CD4-positive, alpha-beta T cell treated with Interleukin-6 at 100 ng/mL for 8 hours (primary cell): ENCODE measurements around the gene PCSK1N.
"Not testable (repeated sequence)": the region's sequence is repeated elsewhere in the genome, so short reads cannot be mapped to it uniquely, and the experiment has no call there.

Source experiments
- DNase-seq: peaks from one replicate; pipeline ENCODE4 v3.0.0-alpha.2; 2020; ENCODE audit warnings: mixed read lengths, low spot score

The PCSK1N gene

GRCh38 chrX:48835524-48836329 lies at the start of gene PCSK1N:
Gene PCSK1N, minus strand, starts transcription at chrX:48835610. Its CDS starts 78 bp downstream, at chrX:48835532.
- peak; percentile 24 for DNase-seq

- DNase-seq, result no peak
These were observed 48.3 kb upstream of the PCSK1N start for GRCh38 chrX:48883729-48884128.

- not testable (repeated sequence) for DNase-seq
These were observed 41.5 kb upstream of the PCSK1N start for GRCh38 chrX:48876944-48877343.

GRCh38 chrX:48872017-48872416 lies 36.6 kb upstream of the PCSK1N start:
- DNase-seq, result not testable (repeated sequence)

- no peak for DNase-seq
These were observed 28.8 kb upstream of the PCSK1N start for GRCh38 chrX:48864210-48864609.

GRCh38 chrX:48854898-48855297 lies 19.5 kb upstream of the PCSK1N start:
- DNase-seq, result no peak

- not testable (repeated sequence) for DNase-seq
These were observed 18.9 kb upstream of the PCSK1N start for GRCh38 chrX:48854121-48854804.

GRCh38 chrX:48853494-48853893 lies 18.1 kb upstream of the PCSK1N start:
- not testable (repeated sequence) for DNase-seq

GRCh38 chrX:48852857-48853256 lies 17.4 kb upstream of the PCSK1N start:
- DNase-seq, result no peak

GRCh38 chrX:48848847-48849246 lies 13.4 kb upstream of the PCSK1N start:
- no peak for DNase-seq

GRCh38 chrX:48839686-48840085 lies 4.3 kb upstream of the PCSK1N start:
- DNase-seq, result no peak

GRCh38 chrX:48834383-48834709 lies 1.1 kb downstream of the PCSK1N start:
- no peak for DNase-seq

- no peak for DNase-seq
These were observed 1.8 kb downstream of the PCSK1N start for GRCh38 chrX:48833542-48834138.

- DNase-seq, result no peak
These were observed 3.5 kb downstream of the PCSK1N start for GRCh38 chrX:48831909-48832291.

- DNase-seq, result no peak
These were observed 4.1 kb downstream of the PCSK1N start for GRCh38 chrX:48831136-48831908.

- no peak for DNase-seq
These were observed 6.2 kb downstream of the PCSK1N start for GRCh38 chrX:48829016-48829735.

- DNase-seq, result no peak
These were observed 7.8 kb downstream of the PCSK1N start for GRCh38 chrX:48827654-48827968.

- DNase-seq, result no peak
These were observed 8.3 kb downstream of the PCSK1N start for GRCh38 chrX:48826876-48827653.

- no peak for DNase-seq
These were observed 9.1 kb downstream of the PCSK1N start, which contains the start of gene ERAS for GRCh38 chrX:48826135-48826875. Gene ERAS, plus strand, starts transcription at chrX:48826513. Its CDS starts 2,611 bp downstream, at chrX:48829124.

- no peak for DNase-seq
These were observed 11.3 kb downstream of the PCSK1N start for GRCh38 chrX:48824066-48824465.
